ENCODE data around the gene LRMDA. TPM values are rescaled to one million over a fixed set of nuclear protein-coding genes. Genes with fewer than 3 reads are reported as not detected.

Gene LRMDA
- total RNA-seq, 1 experiment from 2014 or later: 20.3 TPM

DNA sequence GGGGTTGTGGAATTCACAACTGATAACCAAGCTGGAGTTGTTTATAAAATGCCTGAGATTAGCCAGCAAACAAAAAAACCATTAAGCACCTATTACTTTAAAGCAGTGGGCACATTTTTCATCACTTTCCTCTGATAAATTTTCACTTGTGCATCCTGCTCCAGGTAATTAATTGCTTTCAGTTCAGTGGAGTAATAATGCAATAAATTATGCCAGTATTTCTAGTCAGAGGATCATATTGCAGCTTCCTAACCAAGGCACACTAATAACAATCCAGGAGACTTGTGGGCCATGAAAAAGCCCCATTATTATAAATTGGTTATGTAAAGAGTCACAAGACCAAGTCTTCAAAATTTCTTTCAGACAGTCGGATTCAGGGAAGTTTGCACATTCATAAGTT lies 193.2 kb downstream of the LRMDA start:
- DNase-seq (ENCODE audit: low read depth): no peak
- in situ Hi-C loops (cut with HindIII; ENCODE audit: low pct_unique_long_range_greater_than_20kb, low sequenced_read_pairs): no loop called here

DNA sequence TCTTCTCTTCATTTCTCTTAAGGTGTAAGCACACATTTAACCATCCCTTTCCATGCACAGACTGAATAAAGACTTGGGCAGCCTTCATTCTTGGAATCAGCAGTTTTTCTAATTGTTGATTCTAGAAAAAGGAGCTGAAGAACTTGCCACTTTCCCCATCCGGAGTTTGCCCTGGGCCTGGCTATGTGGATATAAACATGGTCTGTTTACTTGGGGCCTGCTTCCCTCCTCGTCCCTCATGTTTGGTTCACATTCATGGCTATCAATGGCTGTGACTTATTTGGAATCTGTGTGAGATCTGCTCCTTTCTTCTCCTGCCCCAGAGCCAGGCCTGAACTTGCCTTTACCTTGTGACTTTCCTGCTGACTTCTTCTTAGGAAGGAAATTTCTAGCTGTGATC lies 199.3 kb downstream of the LRMDA start:
- no peak for DNase-seq (ENCODE audit: low read depth)
- in situ Hi-C loops (cut with HindIII; ENCODE audit: low pct_unique_long_range_greater_than_20kb, low sequenced_read_pairs): no loop called here

DNA sequence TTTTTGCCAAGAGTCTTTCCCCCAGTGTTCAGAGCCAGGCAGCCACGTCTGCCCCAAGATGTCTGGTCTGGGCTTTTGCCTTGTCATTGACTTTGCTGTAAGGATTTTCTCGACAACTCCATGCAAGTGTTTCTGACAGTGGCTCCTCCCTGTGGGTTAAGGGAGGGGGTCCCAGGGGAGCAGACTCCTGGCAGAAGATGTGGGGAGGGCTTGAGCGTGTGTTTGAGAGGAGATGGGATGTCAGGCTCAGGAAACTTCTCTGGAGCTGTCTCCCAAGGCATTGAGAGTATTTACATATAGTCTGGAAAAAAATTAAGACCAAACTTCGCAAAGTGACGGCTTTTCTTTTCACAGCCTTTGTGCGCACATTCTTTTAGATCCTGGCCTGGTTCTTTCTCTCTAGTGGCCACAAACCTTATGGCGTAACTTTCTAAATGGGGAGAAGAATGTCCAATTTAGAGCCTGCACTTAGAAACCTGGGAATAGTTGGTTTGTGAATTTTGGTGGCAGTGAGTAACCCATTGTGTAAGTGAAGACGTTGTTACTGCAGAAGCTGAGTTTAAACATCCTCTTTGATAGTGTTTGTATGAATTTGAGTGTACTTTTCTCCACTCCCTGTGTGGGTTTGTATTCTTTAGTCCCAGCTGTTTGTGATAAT lies 201.5 kb downstream of the LRMDA start:
- in situ Hi-C loops (cut with HindIII; ENCODE audit: low pct_unique_long_range_greater_than_20kb, low sequenced_read_pairs): no loop called here
- no peak for DNase-seq (ENCODE audit: low read depth)

DNA sequence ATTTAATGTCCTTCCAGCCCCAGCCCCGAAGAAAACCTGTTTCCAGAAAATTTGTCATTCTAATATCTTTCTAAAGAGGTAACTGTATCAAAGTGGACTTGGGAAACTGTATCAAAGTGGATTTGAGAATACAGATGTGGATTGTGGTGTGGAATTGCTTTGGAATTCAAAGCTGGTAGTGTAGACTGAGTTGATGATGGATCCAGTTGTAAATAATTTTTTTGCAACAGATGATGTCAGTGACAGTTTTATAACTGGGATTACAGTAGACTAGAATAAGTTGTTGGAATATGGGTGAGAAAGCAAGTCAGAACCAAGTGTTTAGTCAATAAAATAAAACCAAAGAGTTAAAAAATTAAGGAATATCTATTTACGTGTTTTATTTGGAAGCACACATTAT lies 202.1 kb downstream of the LRMDA start:
- DNase-seq (ENCODE audit: low read depth): no peak
- in situ Hi-C loops (cut with HindIII; ENCODE audit: low pct_unique_long_range_greater_than_20kb, low sequenced_read_pairs): no loop called here

DNA sequence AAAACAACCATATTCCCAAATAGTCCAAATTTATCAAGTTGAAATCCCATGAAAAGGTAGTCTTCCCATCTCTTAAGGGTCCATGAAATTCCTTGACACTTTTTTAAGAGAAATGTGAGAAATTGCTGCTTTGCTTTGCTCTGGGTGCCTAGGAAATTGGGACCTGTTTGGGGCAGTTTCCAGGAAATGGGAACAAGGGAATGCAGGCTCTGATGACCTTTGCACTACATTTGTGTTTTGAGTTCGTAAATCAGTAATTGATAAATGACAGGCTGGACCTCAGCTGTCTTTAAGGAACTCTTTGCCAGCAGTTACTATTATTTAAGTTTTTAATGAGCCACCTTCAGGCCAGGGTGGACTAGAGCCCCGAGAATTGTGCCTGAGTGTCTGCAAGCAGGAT lies 203.5 kb downstream of the LRMDA start:
- DNase-seq (ENCODE audit: low read depth): no peak
- in situ Hi-C loops (cut with HindIII; ENCODE audit: low pct_unique_long_range_greater_than_20kb, low sequenced_read_pairs): no loop called here

DNA sequence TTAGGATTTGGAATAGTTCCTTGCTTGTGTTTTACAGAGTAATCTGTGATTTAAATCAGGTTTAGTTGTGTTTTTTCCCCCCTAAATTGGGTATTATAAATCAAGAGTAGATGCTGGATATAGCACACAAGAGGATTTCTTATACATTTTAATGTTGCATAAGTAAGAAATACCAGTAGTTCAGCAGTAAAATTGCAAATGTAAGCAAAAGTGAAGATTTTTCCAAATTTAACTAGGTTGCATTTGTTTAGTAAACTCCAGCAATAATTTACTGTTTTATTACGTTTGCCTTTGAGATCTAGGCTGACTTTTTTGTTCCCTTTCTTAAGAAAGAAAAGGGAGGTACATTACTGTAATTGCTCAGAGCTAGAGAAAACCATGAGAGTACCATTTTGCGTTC lies 207.3 kb downstream of the LRMDA start:
- DNase-seq (ENCODE audit: low read depth): no peak
- in situ Hi-C loops (cut with HindIII; ENCODE audit: low pct_unique_long_range_greater_than_20kb, low sequenced_read_pairs): no loop called here

DNA sequence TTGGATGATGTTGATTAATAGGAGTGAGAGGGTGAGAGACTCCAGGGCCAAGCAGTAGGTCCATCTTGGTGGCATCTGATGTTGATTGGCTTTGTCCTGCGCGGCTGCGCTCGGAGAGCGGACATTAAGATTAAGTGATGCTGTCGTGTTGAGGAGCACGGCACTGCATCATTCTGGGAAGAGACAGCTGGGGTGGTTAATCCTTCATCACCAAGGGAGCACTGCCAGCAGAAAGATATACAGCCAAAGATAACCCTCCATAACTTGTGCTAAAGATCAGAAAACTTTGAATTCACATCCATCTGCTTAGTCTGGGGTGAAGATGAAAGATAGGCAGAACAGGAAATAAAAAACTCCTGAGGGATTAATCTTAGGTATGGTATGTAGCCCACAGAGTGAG lies 208.3 kb downstream of the LRMDA start:
- no peak for DNase-seq (ENCODE audit: low read depth)
- in situ Hi-C loops (cut with HindIII; ENCODE audit: low pct_unique_long_range_greater_than_20kb, low sequenced_read_pairs): no loop called here

DNA sequence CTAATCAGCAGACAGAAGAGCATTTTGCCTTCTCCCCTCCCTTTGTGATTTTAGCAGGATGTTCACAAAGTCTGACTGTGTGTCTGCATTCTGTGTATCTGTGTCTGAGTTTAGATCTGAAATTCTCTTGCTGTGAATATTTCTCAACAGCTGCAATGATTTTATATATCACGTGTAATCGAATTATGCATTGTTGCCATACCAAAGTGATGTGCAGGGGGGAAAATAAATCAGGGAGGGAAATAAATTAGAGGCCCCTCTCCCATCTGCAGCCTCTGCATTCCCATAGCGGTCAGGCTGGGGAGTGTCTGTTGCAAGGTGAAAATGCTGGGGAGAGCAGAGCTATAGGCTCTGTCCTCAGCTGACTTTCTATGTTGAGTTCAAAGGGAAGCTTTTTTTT lies 209.0 kb downstream of the LRMDA start:
- DNase-seq (ENCODE audit: low read depth): no peak
- in situ Hi-C loops (cut with HindIII; ENCODE audit: low pct_unique_long_range_greater_than_20kb, low sequenced_read_pairs): no loop called here

DNA sequence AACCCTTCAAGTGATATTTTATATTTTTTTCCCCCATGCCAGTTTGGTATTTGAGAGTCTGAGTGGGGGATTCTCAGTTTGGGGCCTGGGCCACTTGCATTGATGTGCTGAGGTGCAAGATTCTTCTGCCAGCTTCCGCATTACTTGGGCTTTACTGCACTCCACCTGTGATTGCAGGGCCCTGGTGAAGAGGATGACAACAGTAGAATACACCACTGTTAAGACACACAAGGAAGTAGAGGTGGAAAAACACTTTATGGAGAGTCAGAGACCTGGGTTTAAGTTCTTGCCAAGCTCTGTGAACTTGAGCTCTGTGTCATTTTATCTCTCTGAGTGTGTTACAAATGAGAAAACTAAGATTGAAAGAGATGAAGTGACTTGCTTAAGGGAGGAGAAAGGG lies 209.4 kb downstream of the LRMDA start:
- no peak for DNase-seq (ENCODE audit: low read depth)
- in situ Hi-C loops (cut with HindIII; ENCODE audit: low pct_unique_long_range_greater_than_20kb, low sequenced_read_pairs): no loop called here

DNA sequence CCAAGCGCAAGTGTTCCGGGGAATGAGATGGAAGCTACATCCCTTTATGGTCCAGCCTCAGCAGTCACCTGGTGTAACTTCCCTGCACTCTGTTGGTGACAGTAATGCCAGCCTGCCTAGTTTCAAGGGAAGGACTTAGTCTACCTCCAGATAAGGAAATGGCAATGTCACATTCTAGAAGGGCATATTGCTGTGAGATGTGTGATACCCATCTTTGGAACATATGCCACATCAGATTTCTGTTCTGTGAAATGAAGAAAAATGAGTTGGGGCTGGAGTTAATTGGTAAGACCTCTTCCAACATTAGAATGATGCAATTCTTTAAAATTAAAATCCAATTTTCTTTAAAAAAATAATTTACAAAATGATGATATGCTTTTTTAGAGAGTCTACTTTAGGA lies 212.0 kb downstream of the LRMDA start:
- DNase-seq (ENCODE audit: low read depth): no peak
- in situ Hi-C loops (cut with HindIII; ENCODE audit: low pct_unique_long_range_greater_than_20kb, low sequenced_read_pairs): no loop called here

DNA sequence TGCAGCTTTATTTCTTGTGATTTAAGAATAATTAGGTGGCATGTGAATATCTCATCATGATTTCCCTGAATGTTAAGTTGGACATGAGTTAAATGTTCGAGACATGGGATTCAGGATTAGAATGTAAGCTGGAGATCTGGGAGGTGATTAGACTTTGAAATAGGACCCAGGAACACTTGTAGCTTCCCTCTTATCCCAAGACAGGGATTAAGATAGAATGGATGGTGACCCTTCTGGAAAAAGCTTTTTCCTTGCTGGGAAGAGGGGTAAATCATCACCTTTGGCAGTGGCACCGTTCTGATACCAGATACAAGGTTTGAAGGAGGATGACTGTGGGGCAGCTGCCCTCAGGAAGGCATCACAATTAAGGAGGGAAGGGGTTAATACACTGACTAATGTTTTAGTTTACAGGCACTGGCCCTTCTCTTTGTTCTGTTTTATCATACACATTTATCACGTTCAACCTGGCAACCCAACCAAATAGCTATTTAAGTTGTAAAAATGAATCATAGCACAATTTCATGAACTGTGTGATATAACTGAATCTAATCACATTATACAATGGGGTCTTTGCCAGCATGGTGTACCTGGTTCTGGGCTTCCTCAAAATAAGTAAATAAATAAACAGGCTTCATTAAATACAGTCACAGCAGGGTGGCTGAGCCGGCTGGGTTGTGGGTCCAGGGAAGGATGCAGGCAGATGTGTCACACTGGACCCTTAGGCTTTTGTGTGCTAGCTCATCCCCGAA lies 212.7 kb downstream of the LRMDA start:
- DNase-seq (ENCODE audit: low read depth): no peak
- in situ Hi-C loops (cut with HindIII; ENCODE audit: low pct_unique_long_range_greater_than_20kb, low sequenced_read_pairs): no loop called here

DNA sequence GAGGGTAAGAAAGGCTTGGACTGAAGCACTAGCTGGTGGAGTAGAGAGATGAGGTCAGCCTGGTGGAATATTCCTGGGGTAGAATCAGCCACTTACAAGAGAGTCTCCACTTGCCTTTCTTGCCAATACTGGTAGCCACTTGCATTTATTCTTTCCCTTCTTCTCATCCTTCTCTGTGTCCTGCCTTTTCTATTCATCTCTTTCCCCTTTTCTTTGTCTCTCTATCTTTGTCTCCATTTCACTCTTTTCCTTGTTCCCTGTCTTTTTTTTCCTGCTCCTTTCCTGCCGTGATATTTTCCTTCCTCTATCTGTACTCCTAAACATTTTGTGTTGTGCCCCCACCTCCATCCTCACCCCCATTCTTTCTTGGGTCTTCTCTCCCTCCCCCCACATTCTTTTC lies 214.3 kb downstream of the LRMDA start:
- in situ Hi-C loops (cut with HindIII; ENCODE audit: low pct_unique_long_range_greater_than_20kb, low sequenced_read_pairs): no loop called here
- no peak for DNase-seq (ENCODE audit: low read depth)

DNA sequence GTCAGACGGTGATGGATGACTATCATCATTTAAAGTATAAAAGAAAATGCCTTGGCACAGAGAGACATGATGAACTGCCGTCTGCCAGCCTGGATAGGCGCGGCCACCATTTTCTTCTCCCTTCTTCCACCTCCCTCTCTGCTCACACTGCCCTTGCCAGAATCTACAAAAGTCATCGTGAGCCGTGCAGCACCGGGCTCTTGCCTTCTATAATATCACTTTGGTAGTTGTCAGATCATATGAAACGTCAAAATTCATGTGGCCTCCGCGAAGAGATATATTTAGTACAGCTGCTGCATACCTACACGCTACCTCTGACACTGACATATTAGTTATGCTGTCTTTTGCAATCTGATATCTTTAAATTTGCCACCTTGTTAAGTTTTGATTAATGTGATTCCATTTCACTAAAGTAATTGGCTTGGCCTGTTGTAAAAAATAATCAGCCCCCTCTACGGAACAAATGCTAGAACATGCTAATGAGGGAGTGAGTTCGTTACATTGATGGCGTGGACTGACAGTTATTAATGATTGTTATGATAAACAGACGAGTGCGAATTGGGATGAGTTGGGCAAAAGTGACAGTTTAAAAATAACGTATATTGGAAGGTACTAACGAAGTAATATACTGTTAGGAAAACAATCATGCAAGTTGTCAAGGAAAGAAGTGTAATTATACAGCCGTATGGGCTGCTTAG lies 214.9 kb downstream of the LRMDA start:
- in situ Hi-C loops (cut with HindIII; ENCODE audit: low pct_unique_long_range_greater_than_20kb, low sequenced_read_pairs): no loop called here

DNA sequence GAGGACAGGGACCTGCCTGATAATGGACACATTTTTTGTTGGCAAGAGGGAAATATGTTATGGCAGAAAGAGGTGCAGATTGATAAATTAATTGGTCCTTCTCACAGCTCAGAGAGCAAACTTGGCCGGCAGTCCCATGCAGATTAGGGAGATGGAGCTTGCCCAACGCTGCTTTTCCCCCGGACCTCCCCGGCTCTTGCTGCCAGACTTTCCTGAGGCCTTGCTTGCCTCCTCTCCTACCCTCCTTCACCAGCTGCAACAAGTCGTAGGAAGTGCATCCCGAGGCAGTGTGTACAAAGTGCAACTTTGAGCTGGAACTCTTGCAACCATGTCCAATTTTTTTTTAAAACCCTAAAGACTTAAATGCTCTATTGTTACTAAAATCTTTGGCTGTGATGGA lies 215.5 kb downstream of the LRMDA start:
- in situ Hi-C loops (cut with HindIII; ENCODE audit: low pct_unique_long_range_greater_than_20kb, low sequenced_read_pairs): no loop called here
- DNase-seq (ENCODE audit: low read depth): no peak

More for the DNA sequence above, 214.9 kb downstream of the LRMDA start:
- no peak for DNase-seq (ENCODE audit: low read depth)

DNA sequence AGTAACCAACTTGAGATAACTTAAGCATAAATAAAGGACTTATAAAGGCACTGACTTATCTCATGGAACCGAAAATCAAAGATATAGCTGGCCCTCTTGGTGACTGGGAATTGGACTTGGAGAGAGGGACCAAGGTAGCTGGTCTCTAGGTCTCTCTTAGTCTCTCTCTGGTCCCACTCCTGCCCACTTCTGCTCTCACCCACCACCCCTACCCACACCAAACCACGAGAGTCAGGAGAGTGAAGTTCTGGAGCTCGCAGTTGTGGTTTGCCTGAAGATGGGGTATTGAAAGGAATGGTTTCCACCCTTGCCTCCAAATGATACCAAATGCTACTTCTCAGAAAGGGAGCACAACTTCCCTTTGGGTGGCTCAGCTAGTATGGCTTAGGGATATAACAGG lies 216.3 kb downstream of the LRMDA start:
- DNase-seq (ENCODE audit: low read depth): no peak
- in situ Hi-C loops (cut with HindIII; ENCODE audit: low pct_unique_long_range_greater_than_20kb, low sequenced_read_pairs): no loop called here

DNA sequence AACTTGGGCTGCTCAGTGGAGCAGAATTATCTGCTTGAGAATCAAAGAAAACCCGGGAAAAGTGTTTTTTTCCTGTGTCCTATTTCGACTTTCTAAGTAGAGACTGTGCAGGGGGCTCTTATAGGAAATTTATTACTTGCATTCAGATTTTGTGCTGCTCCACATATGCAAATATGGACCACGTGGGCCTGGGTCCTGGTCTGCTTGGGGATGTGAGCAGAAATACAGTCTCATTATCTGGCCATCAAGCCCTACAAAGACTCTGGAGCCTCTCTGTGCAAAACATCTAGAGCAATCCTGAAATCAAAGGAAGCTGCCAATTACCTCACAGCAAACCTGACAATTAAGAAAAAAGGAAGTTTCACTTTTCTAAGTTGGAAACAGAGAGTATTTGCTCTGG lies 216.9 kb downstream of the LRMDA start:
- in situ Hi-C loops (cut with HindIII; ENCODE audit: low pct_unique_long_range_greater_than_20kb, low sequenced_read_pairs): no loop called here
- DNase-seq (ENCODE audit: low read depth): no peak

DNA sequence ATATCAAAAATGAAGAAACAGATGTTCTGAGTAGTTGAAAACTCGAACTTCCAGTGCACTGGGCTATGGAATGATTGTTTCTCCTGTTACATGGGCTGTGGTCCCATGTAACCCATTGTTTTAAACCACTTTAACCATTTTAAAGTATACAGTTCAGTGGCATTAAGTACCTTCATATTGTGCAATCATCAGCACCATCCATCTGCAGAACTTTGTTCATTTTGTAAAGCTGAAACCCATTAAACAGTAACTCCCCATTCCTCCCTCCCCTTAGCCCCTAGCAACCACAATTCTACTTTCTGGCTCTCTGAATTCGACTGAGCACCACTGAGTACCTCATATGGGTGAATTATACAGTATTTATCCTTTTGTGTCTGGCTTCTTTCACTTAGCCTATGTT lies 217.4 kb downstream of the LRMDA start:
- no peak for DNase-seq (ENCODE audit: low read depth)
- in situ Hi-C loops (cut with HindIII; ENCODE audit: low pct_unique_long_range_greater_than_20kb, low sequenced_read_pairs): no loop called here

DNA sequence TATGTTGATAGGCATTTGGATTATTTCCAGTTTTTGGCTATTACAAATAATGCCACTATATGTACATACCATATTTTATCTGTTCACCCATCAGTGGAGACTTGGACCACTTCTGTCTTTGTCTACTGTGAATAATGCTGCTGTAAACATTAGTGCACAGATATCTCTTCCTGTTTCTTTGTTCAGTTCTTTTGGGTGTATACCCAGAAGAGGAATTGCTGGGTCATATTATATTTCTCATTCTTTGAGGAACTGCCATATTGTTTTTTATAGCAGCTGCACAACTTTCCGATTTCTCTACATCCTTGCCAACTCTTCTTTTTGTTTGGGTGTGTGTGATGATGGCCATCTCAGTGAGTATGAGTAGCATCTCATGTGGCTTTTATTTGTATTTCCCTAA lies 218.0 kb downstream of the LRMDA start:
- in situ Hi-C loops (cut with HindIII; ENCODE audit: low pct_unique_long_range_greater_than_20kb, low sequenced_read_pairs): no loop called here
- no peak for DNase-seq (ENCODE audit: low read depth)

DNA sequence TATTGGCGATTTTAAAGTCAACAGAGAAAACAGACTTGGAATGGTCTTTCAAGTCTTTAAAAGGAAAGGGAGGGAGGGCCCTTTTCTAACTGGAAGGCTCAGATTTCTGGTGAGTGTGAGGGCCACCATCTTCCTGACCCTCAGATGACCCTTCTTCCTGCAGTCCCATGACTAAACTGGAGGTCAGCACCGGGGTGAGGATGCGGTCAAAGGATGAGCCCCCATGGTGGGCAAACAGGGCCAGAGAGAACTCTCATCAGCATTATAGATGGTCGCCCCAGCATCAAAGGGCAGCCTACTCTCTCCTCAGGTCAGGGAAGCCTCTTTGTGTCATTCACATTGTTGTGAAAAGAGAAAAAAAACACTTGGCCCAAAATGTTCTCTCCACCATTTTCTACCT lies 219.2 kb downstream of the LRMDA start:
- DNase-seq (ENCODE audit: low read depth): no peak
- in situ Hi-C loops (cut with HindIII; ENCODE audit: low pct_unique_long_range_greater_than_20kb, low sequenced_read_pairs): no loop called here

DNA sequence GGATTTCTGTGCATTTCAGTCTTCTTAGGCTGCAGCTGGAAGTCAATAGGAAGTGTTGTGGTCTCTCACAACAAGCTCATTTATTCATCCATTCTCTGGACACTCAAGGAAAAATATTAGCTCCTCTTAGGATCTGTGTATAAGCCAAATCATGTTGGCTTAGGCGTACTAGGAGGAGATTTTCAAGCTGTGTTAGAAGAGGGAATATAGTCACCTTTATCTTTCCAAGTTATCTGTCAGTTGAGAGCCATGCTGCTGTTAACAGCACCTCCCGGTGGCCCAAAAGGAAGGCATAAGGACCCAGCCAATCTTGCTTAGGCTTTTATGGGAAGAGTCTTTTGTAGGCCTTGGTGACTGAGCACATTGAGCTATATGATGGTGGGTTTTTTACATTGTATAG lies 220.0 kb downstream of the LRMDA start:
- peak; percentile 24 for DNase-seq (ENCODE audit: low read depth)
- in situ Hi-C loops (cut with HindIII; ENCODE audit: low pct_unique_long_range_greater_than_20kb, low sequenced_read_pairs): no loop called here
